Uterus (tissue), 2 donors: ENCODE data around the gene UFD1.
A peak's percentile ranks its signal among the peaks of the same experiment; 100 is the strongest.

Source experiments
- POLR2A ChIP-seq, 2 donors: fragments of 450-650 bp; IDR thresholded peaks; one replicate each; pipeline ENCODE4 v1.6.1; 2016; ENCODE audit warnings: antibody characterized with exemption in 2 of 2, mild to moderate bottlenecking in 1 of 2, moderate library complexity in 1 of 2
- TF ChIP-seq, protein P1 (sequence below), 4 experiments: fragments of 200-600 bp in 2 of 4; fragments of 450-650 bp in 2 of 4; sonication (generic) in 2 of 4; IDR thresholded peaks; one replicate each; pipeline ENCODE4 v1.5.1; 2016 to 2019; ENCODE audit warnings: antibody characterized with exemption in 4 of 4, mild to moderate bottlenecking in 2 of 4, moderate library complexity in 1 of 4

DNA sequence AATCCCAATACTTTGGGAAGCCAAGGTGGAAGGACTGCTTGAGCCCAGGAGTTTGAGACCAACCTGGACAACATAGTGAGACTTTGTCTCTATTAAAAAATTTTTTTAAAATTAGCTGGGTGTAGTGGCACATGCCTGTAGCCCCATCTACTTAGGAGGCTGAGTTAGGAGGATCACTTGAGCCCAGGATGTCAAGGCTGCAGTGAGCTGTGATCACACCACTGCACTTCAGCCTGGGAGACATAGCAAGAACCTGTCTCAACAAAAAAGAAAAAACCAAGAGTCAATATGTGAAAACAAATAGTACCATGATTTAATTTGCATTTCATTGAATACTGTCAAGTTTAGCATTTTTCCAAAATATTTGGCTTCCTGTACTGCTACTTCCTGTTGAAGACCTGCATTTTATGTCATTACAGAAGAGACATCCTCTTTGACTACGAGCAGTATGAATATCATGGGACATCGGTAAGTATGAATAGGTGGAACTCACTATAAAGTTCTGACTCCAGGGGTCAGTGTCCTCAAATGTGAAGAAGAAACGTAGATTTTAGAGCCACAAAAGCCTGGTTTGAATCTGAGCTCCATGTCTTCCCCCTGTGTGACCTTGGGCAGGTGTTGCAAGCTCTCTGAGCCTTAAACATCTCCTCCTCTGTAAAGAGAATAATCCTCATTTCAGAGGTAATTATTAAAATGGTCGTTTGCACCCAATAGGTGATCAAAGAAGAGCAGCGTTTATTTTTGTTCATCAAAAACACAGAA is 16.8 kb upstream of the UFD1 start:
- TF ChIP-seq, protein P1, sequence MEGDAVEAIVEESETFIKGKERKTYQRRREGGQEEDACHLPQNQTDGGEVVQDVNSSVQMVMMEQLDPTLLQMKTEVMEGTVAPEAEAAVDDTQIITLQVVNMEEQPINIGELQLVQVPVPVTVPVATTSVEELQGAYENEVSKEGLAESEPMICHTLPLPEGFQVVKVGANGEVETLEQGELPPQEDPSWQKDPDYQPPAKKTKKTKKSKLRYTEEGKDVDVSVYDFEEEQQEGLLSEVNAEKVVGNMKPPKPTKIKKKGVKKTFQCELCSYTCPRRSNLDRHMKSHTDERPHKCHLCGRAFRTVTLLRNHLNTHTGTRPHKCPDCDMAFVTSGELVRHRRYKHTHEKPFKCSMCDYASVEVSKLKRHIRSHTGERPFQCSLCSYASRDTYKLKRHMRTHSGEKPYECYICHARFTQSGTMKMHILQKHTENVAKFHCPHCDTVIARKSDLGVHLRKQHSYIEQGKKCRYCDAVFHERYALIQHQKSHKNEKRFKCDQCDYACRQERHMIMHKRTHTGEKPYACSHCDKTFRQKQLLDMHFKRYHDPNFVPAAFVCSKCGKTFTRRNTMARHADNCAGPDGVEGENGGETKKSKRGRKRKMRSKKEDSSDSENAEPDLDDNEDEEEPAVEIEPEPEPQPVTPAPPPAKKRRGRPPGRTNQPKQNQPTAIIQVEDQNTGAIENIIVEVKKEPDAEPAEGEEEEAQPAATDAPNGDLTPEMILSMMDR (IDR thresholded peaks at IDR 0.05): peak in 2 of 4 experiments; percentile 16 to 56
- no peak for TF ChIP-seq POLR2A (IDR thresholded peaks at IDR 0.05)
